Mucosa of stomach (tissue), 1 donor: Measurements from ENCODE around the gene MB.

Source experiments
- H3K27me3 ChIP-seq: one replicate; pipeline ENCODE4 v1.7.0; 2013; ENCODE audit warnings: mild to moderate bottlenecking, low read length; ENCODE audit not compliant: control insufficient read depth, insufficient read depth
- H3K36me3 ChIP-seq: one replicate; pipeline ENCODE4 v1.7.0; 2013; ENCODE audit warnings: low read length; ENCODE audit not compliant: control insufficient read depth, insufficient read depth
- H3K4me1 ChIP-seq: one replicate; pipeline ENCODE4 v1.7.0; 2013; ENCODE audit warnings: mild to moderate bottlenecking, low read length; ENCODE audit not compliant: control insufficient read depth, insufficient read depth
- H3K4me3 ChIP-seq: one replicate; pipeline ENCODE4 v1.7.0; 2013; ENCODE audit warnings: low read length
- H3K9ac ChIP-seq: one replicate; pipeline ENCODE4 v1.7.0; 2013; ENCODE audit warnings: mild to moderate bottlenecking, low read length, moderate library complexity
- H3K9me3 ChIP-seq: one replicate; pipeline ENCODE4 v1.7.0; 2013; ENCODE audit warnings: mild to moderate bottlenecking, low read length, moderate library complexity; ENCODE audit not compliant: control insufficient read depth
- donor health status: Pancreatic carcinoma.

MB gene

GRCh38 chr22:35598396-35598710, 18.8 kb downstream of the MB start:
- Histone ChIP-seq H3K4me3 (no peak overlapping the region), H3K9ac (no peak overlapping the region), H3K27me3 (no peaks in the 10 kb centered on the region), H3K4me1 (no peaks in the 10 kb centered on the region), H3K9me3 (no peaks in the 10 kb centered on the region), H3K36me3 (no peaks in the 10 kb centered on the region)

DNA sequence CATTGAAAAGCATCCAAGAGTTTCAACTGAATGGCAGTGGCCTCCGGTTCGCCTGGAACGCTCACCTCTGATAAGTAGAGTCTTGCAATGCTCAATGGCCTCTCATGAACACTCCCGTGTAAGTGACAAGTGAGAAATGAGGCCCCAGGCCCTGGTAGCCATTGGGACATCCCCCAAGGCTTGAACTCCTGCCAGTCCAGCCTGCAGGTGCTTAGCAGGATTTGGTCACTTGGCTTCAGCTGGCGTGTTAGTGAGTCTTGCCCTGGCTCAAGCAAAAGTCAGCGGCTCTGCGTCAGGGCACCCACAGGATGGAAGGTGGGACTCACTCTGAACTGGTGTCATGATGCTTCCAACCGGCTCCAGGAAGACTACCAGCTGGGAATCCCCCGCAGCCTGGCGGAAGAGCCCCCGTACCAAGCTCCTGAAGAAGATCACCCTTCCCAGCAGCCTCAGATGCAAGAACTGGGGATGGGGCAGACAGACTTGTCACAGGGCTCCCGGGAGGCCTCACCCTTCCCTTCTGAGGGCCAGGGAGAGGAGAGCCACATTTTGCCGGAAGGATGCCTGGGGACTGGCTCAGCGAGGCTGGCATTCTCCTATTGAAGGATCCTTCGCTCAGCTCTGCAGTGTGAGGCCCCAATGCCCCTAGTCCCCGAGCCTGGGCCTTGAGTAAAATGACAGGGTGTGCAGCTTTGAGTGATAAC, 19.3 kb downstream of the MB start:
- H3K4me3 ChIP-seq, result no peak overlapping the region
- H3K36me3 ChIP-seq, result no peaks in the 10 kb centered on the region
- no peaks in the 10 kb centered on the region for H3K27me3 ChIP-seq
- H3K9ac ChIP-seq, result no peak overlapping the region
- H3K4me1 ChIP-seq, result no peaks in the 10 kb centered on the region
- no peaks in the 10 kb centered on the region for H3K9me3 ChIP-seq

DNA sequence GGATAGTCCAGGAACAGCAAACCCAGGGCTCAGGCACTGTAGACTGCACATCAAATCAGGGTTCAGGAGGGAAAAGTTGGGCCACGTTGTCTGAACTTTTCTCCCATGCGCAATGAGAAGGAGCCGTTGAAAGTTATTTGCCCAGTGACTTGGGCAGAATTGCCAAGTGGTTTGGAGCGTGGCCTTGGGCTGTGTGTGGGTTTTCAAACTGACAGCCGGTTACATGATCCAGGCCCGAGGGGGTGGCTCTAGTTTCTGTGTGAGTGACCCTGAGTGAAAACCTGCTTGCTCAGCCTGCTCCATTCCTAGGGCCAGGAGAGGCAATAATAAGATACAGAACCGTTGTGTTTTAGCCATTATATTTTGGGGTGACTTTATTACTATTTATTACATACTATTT, 20.3 kb downstream of the MB start:
- H3K9ac ChIP-seq, result no peak overlapping the region
- H3K9me3 ChIP-seq, result no peaks in the 10 kb centered on the region
- no peaks in the 10 kb centered on the region for H3K27me3 ChIP-seq
- no peaks in the 10 kb centered on the region for H3K4me1 ChIP-seq
- no peak overlapping the region for H3K4me3 ChIP-seq
- H3K36me3 ChIP-seq, result no peaks in the 10 kb centered on the region

DNA sequence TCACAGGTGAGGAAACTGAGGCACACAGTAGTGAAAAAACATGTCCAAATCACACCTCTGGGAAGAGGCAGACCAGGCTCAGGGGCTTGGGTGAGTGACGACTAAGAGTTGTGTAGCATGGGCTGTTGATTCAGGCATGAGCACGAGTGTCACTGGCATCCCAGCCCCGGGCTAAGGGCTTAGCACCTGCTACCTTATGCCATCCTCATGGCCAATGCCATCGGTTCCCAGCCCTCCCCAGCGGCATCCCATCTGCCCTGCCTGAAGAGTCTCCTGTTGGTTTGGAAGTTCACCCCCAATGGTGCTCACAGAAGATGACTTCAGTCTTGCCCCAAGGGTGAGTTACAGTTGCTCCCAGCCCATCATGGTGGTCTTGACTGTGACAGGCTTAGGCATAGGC, 22.4 kb downstream of the MB start:
- Histone ChIP-seq H3K27me3 (no peaks in the 10 kb centered on the region), H3K4me1 (no peaks in the 10 kb centered on the region), H3K4me3 (no peak overlapping the region), H3K36me3 (no peaks in the 10 kb centered on the region), H3K9ac (no peak overlapping the region), H3K9me3 (no peaks in the 10 kb centered on the region)

DNA sequence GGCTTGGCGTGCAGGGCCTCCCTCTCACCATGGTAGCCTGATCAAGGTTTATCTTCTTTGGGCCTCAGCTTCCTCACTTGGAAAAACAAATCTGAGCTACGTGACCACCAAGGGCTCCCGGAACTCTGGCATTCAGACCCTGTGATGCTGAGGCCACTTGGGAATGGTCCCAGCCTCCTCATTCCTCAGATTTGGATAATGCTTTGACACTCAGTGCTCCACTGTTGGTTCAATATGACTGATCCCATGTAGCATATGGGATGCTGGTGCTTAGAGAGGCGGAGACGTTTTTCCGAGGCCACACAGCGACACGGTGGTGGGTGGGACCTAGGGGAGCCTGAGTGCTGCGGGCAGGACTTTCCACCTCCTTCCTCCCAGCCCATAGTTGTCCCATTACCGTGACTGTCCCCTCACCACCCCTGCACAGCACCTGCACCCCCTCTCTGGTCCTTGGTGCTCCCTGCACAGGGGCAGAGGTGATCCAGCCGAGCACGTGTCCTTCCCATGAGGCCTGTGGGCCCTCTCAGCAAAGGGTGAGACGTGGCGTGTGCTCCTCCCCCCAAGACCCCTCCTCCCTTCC, 23.1 kb downstream of the MB start:
- H3K4me1 ChIP-seq, result no peaks in the 10 kb centered on the region
- no peaks in the 10 kb centered on the region for H3K36me3 ChIP-seq
- H3K4me3 ChIP-seq, result no peak overlapping the region
- no peaks in the 10 kb centered on the region for H3K9me3 ChIP-seq
- H3K27me3 ChIP-seq, result no peaks in the 10 kb centered on the region
- no peak overlapping the region for H3K9ac ChIP-seq

DNA sequence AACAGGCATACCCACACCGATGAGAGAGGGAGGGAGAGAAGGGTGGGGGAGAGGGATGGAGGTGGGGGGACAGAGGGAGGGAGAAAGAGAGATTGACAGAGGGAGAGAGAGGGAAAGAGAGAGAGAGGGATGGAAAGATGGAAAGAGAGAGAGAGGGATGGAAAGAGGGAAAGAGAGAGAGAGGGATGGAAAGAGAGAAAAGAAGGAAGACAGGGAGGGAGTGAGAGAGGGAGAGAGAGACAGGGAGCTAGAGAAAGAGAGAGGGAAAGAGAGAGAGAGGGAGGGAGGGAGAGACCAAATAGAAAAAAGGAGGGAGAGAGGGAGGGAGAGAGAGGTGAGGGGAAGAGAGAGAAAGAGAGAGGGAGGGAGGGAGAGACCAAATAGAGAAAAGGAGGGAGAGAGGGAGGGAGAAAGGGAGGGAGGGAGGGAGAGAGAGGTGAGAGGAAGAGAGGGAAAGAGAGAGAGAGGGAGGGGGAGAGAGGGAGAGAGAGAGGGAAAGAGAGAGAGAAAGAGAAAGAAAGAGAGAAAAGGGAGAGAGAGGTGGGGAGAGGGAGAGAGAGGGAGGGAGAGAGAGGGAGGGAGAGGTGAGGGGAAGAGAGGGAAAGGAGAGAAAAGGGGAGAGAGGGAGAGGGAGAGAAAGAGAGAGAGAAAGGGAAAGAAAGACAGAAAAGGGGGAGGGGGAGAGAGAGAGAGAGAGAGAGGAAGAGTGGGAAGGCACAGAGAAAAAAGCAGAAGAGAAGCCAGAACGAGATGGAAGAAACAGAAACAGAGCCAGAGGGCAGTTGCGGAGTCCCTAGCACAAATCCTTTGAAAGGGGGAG, 23.8 kb downstream of the MB start:
- Histone ChIP-seq H3K4me1 (no peaks in the 10 kb centered on the region), H3K9ac (no peak overlapping the region), H3K4me3 (no peak overlapping the region), H3K36me3 (no peaks in the 10 kb centered on the region), H3K27me3 (peaks cover 6% of the 10 kb centered on the region), H3K9me3 (no peaks in the 10 kb centered on the region)

- H3K9me3 ChIP-seq, result no peaks in the 10 kb centered on the region
- no peaks in the 10 kb centered on the region for H3K36me3 ChIP-seq
- H3K9ac ChIP-seq, result no peak overlapping the region
- no peaks in the 10 kb centered on the region for H3K4me1 ChIP-seq
- H3K4me3 ChIP-seq, result no peak overlapping the region
- peaks cover 6% of the 10 kb centered on the region for H3K27me3 ChIP-seq
Observed at GRCh38 chr22:35592418-35592967, 24.6 kb downstream of the MB start.

- H3K36me3 ChIP-seq, result no peaks in the 10 kb centered on the region
- H3K4me1 ChIP-seq, result no peaks in the 10 kb centered on the region
- no peak overlapping the region for H3K4me3 ChIP-seq
- H3K27me3 ChIP-seq, result peaks cover 6% of the 10 kb centered on the region
- H3K9me3 ChIP-seq, result no peaks in the 10 kb centered on the region
- H3K9ac ChIP-seq, result no peak overlapping the region
Observed at GRCh38 chr22:35591714-35592417, 25.3 kb downstream of the MB start.

DNA sequence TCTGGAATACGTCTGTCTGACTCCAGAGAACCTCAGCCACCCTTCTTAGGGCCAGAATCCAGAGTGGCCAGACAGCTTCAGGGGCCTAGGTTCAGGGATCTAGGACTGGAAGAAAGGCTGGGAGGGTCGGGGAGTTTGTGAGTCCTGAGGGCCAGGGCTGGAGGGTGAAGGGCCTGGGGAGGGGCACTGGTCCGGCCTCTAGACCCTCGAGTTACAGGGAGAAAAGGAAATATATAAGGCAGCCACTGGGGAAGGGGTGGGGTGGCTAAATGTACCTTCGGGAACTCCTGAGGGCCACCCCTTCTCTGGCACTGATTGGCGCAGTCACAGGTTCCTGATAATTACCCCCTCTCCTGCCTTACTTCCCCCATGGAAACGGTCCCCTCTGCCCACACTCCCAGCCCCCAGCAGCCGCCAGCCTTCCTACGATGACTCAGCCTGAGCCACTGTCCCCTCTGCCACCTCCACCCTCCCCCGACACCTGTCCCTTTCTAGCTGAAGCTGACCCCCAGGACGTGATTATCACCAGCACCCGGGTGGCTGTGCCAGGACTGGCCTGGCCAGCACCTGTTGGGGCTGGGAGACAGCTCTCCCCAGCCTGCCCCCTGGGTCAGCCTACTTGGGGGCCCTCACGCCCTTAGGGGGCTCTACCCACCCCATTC, 26.4 kb downstream of the MB start:
- Histone ChIP-seq H3K9me3 (no peaks in the 10 kb centered on the region), H3K36me3 (no peaks in the 10 kb centered on the region), H3K4me1 (no peaks in the 10 kb centered on the region), H3K9ac (no peak overlapping the region), H3K4me3 (no peak overlapping the region), H3K27me3 (peaks cover 6% of the 10 kb centered on the region)

DNA sequence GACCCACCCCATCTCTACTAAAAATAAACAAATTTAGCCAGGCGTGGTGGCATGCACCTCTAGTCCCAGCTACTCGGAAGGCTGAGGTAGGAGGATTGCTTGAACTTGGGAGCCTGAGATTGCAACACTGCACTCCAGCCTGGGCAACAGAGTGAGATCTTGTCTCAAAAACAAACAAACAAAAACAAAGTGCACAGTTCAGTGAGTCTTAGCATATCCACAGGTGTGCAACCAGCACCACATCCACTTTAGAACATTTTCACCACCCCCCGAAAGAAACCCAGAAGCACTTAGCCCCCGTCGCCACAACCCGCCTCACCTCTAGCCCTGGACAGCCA, 27.4 kb downstream of the MB start:
- Histone ChIP-seq H3K9me3 (no peaks in the 10 kb centered on the region), H3K4me3 (no peak overlapping the region), H3K27me3 (peaks cover 6% of the 10 kb centered on the region), H3K36me3 (no peaks in the 10 kb centered on the region), H3K4me1 (no peaks in the 10 kb centered on the region), H3K9ac (no peak overlapping the region)

GRCh38 chr22:35589071-35589755, 27.9 kb downstream of the MB start:
- Histone ChIP-seq H3K4me1 (no peaks in the 10 kb centered on the region), H3K4me3 (no peak overlapping the region), H3K9me3 (no peaks in the 10 kb centered on the region), H3K36me3 (no peaks in the 10 kb centered on the region), H3K27me3 (peaks cover 6% of the 10 kb centered on the region), H3K9ac (no peak overlapping the region)
